ENCODE results near the gene CARMIL3.

Gene CARMIL3

DNA sequence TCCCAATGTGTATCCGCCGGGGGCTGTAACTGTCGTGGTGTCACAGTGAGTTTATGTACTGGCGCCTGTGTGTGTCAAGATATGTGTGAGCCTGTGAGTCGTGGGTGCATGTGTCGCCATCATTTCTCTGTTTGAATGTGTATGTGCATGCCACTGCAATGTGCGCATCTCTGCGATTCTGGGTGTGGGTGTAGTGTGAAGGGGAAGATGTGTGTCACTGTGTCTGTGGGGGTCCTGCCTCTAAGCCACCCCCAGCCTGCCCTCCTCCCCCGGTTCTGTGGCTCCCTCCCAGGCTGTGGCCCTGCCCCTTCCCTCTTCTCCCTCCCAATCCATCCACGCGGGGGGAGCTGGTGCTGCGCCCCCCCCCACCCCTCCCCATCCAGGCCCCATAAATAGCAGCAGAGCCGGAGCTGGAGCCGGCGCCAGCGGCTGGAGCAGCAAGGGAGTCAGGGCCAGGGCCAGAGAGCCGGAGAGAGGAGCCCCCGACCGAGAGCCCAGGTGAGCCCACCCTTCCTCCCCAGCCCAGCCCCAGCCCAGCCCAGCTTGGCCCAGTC lies 19.4 kb downstream of the CARMIL3 start, which contains the start of gene CPNE6:
Gene CPNE6 (plus strand): TSS at position 419 of the 554 bp plus-strand sequence. CDS start 1,375 bp downstream, outside the sequence.
- H3K79me2 ChIP-seq (ENCODE audit: control insufficient read depth, insufficient read depth, low read length, poor library complexity) = no peaks in the 10 kb centered on the region
- DNase-seq = no peak
- H2BK120ac ChIP-seq (ENCODE audit: insufficient read depth, low read length, poor library complexity) = no peak within 1 kb of the TSS
- no peak within 1 kb of the TSS for H3K14ac ChIP-seq (ENCODE audit: low read length)
- H2BK5ac ChIP-seq (ENCODE audit: low read depth, low read length, poor library complexity) = no peak within 1 kb of the TSS
- H3K4me3 ChIP-seq (ENCODE audit: low read depth, low read length) = no peak within 1 kb of the TSS
- no peak within 1 kb of the TSS for H4K91ac ChIP-seq (ENCODE audit: low read depth, low read length)
- H4K12ac ChIP-seq (ENCODE audit: low read depth, low read length) = no peak within 1 kb of the TSS
- no peak within 1 kb of the TSS for H4K8ac ChIP-seq (ENCODE audit: low read depth, low read length)
- H3K23ac ChIP-seq (ENCODE audit: low read length) = no peak within 1 kb of the TSS
- H3K36me3 ChIP-seq (ENCODE audit: control insufficient read depth in 1 of 2, insufficient read depth in 2 of 2, low read length in 2 of 2) = no peaks in the 10 kb centered on the region
- H3K4ac ChIP-seq (ENCODE audit: low read depth, low read length) = no peak within 1 kb of the TSS
- peaks cover 2% of the 10 kb centered on the region for H3K9me3 ChIP-seq (ENCODE audit: insufficient read depth, low read depth, low read length)
- H3K4me1 ChIP-seq (ENCODE audit: control insufficient read depth in 1 of 2, insufficient read depth in 2 of 2, low read length in 2 of 2) = no peaks in the 10 kb centered on the region
- H2BK12ac ChIP-seq (ENCODE audit: low read length) = no peak within 1 kb of the TSS
- no peak within 1 kb of the TSS for H2AK5ac ChIP-seq (ENCODE audit: low read length)
- no peak within 1 kb of the TSS for H2AFZ ChIP-seq (ENCODE audit: insufficient read depth, low read length, poor library complexity)
- no peaks in the 10 kb centered on the region for H3K79me1 ChIP-seq (ENCODE audit: low read length)
- H3K18ac ChIP-seq (ENCODE audit: low read length) = no peak within 1 kb of the TSS
- no peak within 1 kb of the TSS for H3K4me2 ChIP-seq (ENCODE audit: low read length)
- H3K27ac ChIP-seq (ENCODE audit: low read depth, low read length) = no peak within 1 kb of the TSS
- no peak within 1 kb of the TSS for H3K9ac ChIP-seq (ENCODE audit: low read length)
- H3K27me3 ChIP-seq (ENCODE audit: insufficient read depth, low read length) = no peaks in the 10 kb centered on the region
- no CpG with 5 or more reads among the region's 19 CpGs for WGBS (ENCODE audit: extremely low coverage, insufficient coverage, insufficient read length)

DNA sequence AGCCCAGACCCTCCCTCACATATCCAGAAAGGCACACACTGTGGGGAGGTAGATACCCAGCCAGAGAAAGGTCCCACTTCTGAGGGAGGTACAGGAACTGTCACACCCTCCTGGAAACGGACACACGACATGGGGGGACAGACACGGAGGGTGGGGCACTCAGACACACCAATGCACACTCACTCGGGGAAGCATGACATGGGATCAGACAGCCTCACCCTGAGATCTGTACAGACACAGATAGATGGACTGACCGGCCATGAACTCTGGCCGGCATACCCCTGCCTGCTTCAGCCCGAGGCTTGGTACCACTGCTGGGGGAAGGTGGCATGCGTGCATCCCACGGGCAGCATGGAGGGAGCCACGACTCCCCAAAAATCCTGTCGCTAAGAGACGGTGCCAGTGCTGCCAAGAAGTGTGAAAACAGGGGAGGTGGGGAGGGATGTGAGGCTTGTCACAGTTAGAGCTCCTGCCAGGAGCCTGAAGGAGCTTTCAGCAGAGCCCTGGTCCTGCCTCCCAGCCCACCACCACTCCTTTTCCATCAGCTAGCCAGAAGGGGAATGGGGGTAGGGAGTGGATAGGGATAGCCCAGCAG lies 20.1 kb downstream of the CARMIL3 start:
- no CpG with 5 or more reads among the region's 12 CpGs for WGBS (ENCODE audit: extremely low coverage, insufficient coverage, insufficient read length)
- H3K79me1 ChIP-seq (ENCODE audit: low read length) = no peaks in the 10 kb centered on the region
- no peak overlapping the region for H3K14ac ChIP-seq (ENCODE audit: low read length)
- H2BK5ac ChIP-seq (ENCODE audit: low read depth, low read length, poor library complexity) = no peak overlapping the region
- no peaks in the 10 kb centered on the region for H3K36me3 ChIP-seq (ENCODE audit: control insufficient read depth in 1 of 2, insufficient read depth in 2 of 2, low read length in 2 of 2)
- H3K9ac ChIP-seq (ENCODE audit: low read length) = no peak overlapping the region
- DNase-seq = no peak
- H2BK12ac ChIP-seq (ENCODE audit: low read length) = no peak overlapping the region
- no peak overlapping the region for H4K8ac ChIP-seq (ENCODE audit: low read depth, low read length)
- H3K18ac ChIP-seq (ENCODE audit: low read length) = no peak overlapping the region
- H3K27me3 ChIP-seq (ENCODE audit: insufficient read depth, low read length) = no peaks in the 10 kb centered on the region
- no peak overlapping the region for H3K4me3 ChIP-seq (ENCODE audit: low read depth, low read length)
- no peak overlapping the region for H2AK5ac ChIP-seq (ENCODE audit: low read length)
- H3K23ac ChIP-seq (ENCODE audit: low read length) = no peak overlapping the region
- H4K12ac ChIP-seq (ENCODE audit: low read depth, low read length) = no peak overlapping the region
- H4K91ac ChIP-seq (ENCODE audit: low read depth, low read length) = no peak overlapping the region
- H3K27ac ChIP-seq (ENCODE audit: low read depth, low read length) = no peak overlapping the region
- H3K9me3 ChIP-seq (ENCODE audit: insufficient read depth, low read depth, low read length) = peaks cover 2% of the 10 kb centered on the region
- H3K79me2 ChIP-seq (ENCODE audit: control insufficient read depth, insufficient read depth, low read length, poor library complexity) = no peaks in the 10 kb centered on the region
- no peak overlapping the region for H2BK120ac ChIP-seq (ENCODE audit: insufficient read depth, low read length, poor library complexity)
- H3K4me1 ChIP-seq (ENCODE audit: control insufficient read depth in 1 of 2, insufficient read depth in 2 of 2, low read length in 2 of 2) = no peaks in the 10 kb centered on the region
- no peak overlapping the region for H2AFZ ChIP-seq (ENCODE audit: insufficient read depth, low read length, poor library complexity)
- no peak overlapping the region for H3K4ac ChIP-seq (ENCODE audit: low read depth, low read length)
- H3K4me2 ChIP-seq (ENCODE audit: low read length) = no peak overlapping the region

DNA sequence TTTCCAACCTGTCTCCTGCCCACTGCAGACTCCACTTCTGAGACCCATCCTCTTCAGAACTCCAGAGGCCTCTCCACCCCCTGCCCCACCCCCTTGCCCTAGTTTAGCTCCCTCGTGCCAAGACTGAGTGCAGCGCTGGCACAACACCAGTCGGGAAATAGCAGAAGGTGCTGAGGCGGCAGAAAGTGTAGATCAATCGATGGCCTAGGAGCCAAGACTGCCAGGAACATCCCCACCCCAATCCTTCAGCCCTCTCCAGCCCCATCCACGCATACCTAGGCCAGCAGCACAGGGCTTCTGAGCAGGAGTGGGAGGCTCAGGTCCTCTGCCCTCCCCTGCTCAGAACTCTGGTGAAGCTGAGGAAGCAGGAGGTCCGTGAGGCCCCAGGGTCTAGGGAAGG lies 20.6 kb downstream of the CARMIL3 start:
- H3K79me1 ChIP-seq (ENCODE audit: low read length) = no peaks in the 10 kb centered on the region
- H3K4me2 ChIP-seq (ENCODE audit: low read length) = no peak overlapping the region
- H2BK12ac ChIP-seq (ENCODE audit: low read length) = no peak overlapping the region
- H4K8ac ChIP-seq (ENCODE audit: low read depth, low read length) = no peak overlapping the region
- H3K18ac ChIP-seq (ENCODE audit: low read length) = no peak overlapping the region
- H3K9me3 ChIP-seq (ENCODE audit: insufficient read depth, low read depth, low read length) = peaks cover 3% of the 10 kb centered on the region
- DNase-seq = no peak
- H2BK120ac ChIP-seq (ENCODE audit: insufficient read depth, low read length, poor library complexity) = no peak overlapping the region
- H3K4me1 ChIP-seq (ENCODE audit: control insufficient read depth in 1 of 2, insufficient read depth in 2 of 2, low read length in 2 of 2) = no peaks in the 10 kb centered on the region
- no peak overlapping the region for H4K91ac ChIP-seq (ENCODE audit: low read depth, low read length)
- no CpG with 5 or more reads among the region's 7 CpGs for WGBS (ENCODE audit: extremely low coverage, insufficient coverage, insufficient read length)
- H2AFZ ChIP-seq (ENCODE audit: insufficient read depth, low read length, poor library complexity) = no peak overlapping the region
- H3K4ac ChIP-seq (ENCODE audit: low read depth, low read length) = no peak overlapping the region
- H3K79me2 ChIP-seq (ENCODE audit: control insufficient read depth, insufficient read depth, low read length, poor library complexity) = no peaks in the 10 kb centered on the region
- H3K9ac ChIP-seq (ENCODE audit: low read length) = no peak overlapping the region
- no peak overlapping the region for H3K23ac ChIP-seq (ENCODE audit: low read length)
- H3K14ac ChIP-seq (ENCODE audit: low read length) = no peak overlapping the region
- H2BK5ac ChIP-seq (ENCODE audit: low read depth, low read length, poor library complexity) = no peak overlapping the region
- no peak overlapping the region for H2AK5ac ChIP-seq (ENCODE audit: low read length)
- no peaks in the 10 kb centered on the region for H3K36me3 ChIP-seq (ENCODE audit: control insufficient read depth in 1 of 2, insufficient read depth in 2 of 2, low read length in 2 of 2)
- no peak overlapping the region for H4K12ac ChIP-seq (ENCODE audit: low read depth, low read length)
- no peaks in the 10 kb centered on the region for H3K27me3 ChIP-seq (ENCODE audit: insufficient read depth, low read length)
- no peak overlapping the region for H3K4me3 ChIP-seq (ENCODE audit: low read depth, low read length)
- H3K27ac ChIP-seq (ENCODE audit: low read depth, low read length) = no peak overlapping the region

DNA sequence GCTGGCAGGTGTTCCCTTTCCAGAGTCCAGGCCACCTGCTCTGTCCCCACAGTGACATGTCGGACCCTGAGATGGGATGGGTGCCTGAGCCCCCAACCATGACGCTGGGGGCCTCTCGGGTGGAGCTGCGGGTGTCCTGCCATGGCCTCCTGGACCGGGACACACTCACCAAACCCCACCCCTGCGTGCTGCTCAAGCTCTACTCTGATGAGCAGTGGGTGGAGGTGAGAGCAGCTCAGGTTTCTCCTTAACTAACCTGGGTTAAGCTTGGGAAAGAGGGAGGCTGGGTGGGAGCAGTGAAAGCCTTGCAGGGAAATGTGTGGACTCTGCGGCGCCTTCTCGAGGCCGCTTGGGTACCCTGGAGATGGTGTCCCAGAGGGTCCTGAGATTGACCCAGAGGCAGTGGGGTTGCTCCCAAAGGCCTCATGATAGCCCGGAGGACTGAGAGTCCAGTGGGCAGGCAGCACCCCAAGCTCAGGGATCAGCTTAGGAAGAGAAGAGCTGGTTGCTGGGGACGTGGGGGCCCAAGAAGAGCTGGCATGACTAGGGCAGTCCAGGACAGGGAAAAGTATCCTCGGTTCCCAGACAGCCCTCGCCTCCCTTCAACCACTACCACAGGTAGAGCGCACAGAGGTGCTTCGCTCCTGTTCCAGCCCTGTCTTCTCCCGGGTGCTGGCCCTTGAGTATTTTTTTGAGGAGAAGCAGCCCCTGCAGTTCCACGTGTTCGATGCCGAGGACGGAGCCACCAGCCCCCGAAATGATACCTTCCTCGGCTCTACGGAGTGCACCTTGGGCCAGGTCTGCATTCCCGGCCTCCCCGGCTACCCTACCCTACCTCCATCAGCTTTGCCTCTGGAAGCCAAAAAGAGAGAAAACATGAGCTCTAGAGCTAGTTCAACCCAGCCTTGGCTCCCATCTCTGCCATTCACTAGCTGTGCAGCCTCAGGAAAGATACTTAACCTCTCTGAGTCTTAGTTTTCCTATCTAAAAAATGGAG lies 21.4 kb downstream of the CARMIL3 start:
- H2BK5ac ChIP-seq (ENCODE audit: low read depth, low read length, poor library complexity) = no peak overlapping the region
- H3K23ac ChIP-seq (ENCODE audit: low read length) = no peak overlapping the region
- H3K4me2 ChIP-seq (ENCODE audit: low read length) = no peak overlapping the region
- no peak overlapping the region for H4K8ac ChIP-seq (ENCODE audit: low read depth, low read length)
- H3K27ac ChIP-seq (ENCODE audit: low read depth, low read length) = no peak overlapping the region
- no peaks in the 10 kb centered on the region for H3K79me2 ChIP-seq (ENCODE audit: control insufficient read depth, insufficient read depth, low read length, poor library complexity)
- no peaks in the 10 kb centered on the region for H3K4me1 ChIP-seq (ENCODE audit: control insufficient read depth in 1 of 2, insufficient read depth in 2 of 2, low read length in 2 of 2)
- no peak overlapping the region for H4K12ac ChIP-seq (ENCODE audit: low read depth, low read length)
- no peaks in the 10 kb centered on the region for H3K27me3 ChIP-seq (ENCODE audit: insufficient read depth, low read length)
- no peaks in the 10 kb centered on the region for H3K36me3 ChIP-seq (ENCODE audit: control insufficient read depth in 1 of 2, insufficient read depth in 2 of 2, low read length in 2 of 2)
- no peak overlapping the region for H2BK12ac ChIP-seq (ENCODE audit: low read length)
- H3K4me3 ChIP-seq (ENCODE audit: low read depth, low read length) = no peak overlapping the region
- no CpG with 5 or more reads among the region's 26 CpGs for WGBS (ENCODE audit: extremely low coverage, insufficient coverage, insufficient read length)
- H3K4ac ChIP-seq (ENCODE audit: low read depth, low read length) = no peak overlapping the region
- no peaks in the 10 kb centered on the region for H3K79me1 ChIP-seq (ENCODE audit: low read length)
- DNase-seq = no peak
- no peak overlapping the region for H3K14ac ChIP-seq (ENCODE audit: low read length)
- H2BK120ac ChIP-seq (ENCODE audit: insufficient read depth, low read length, poor library complexity) = no peak overlapping the region
- H2AFZ ChIP-seq (ENCODE audit: insufficient read depth, low read length, poor library complexity) = no peak overlapping the region
- no peak overlapping the region for H4K91ac ChIP-seq (ENCODE audit: low read depth, low read length)
- H2AK5ac ChIP-seq (ENCODE audit: low read length) = no peak overlapping the region
- peaks cover 3% of the 10 kb centered on the region for H3K9me3 ChIP-seq (ENCODE audit: insufficient read depth, low read depth, low read length)
- no peak overlapping the region for H3K9ac ChIP-seq (ENCODE audit: low read length)
- no peak overlapping the region for H3K18ac ChIP-seq (ENCODE audit: low read length)

Data from trophoblast cell (in vitro differentiated cells and primary cell).